Hematopoietic multipotent progenitor cell treated with erythropoietin and hydrocortisone succinate and interleukin-3 and kit ligand, for 15 days (in vitro differentiated cells): ENCODE measurements around the gene HUNK.
"Not testable (repeated sequence)": the region's sequence is repeated elsewhere in the genome, so short reads cannot be mapped to it uniquely, and the experiment has no call there.

Experiments used
- DNase-seq: peaks from one replicate; pipeline ENCODE4 v3.0.0-alpha.2; 2015; ENCODE audit warnings: low spot score

Gene HUNK

DNA sequence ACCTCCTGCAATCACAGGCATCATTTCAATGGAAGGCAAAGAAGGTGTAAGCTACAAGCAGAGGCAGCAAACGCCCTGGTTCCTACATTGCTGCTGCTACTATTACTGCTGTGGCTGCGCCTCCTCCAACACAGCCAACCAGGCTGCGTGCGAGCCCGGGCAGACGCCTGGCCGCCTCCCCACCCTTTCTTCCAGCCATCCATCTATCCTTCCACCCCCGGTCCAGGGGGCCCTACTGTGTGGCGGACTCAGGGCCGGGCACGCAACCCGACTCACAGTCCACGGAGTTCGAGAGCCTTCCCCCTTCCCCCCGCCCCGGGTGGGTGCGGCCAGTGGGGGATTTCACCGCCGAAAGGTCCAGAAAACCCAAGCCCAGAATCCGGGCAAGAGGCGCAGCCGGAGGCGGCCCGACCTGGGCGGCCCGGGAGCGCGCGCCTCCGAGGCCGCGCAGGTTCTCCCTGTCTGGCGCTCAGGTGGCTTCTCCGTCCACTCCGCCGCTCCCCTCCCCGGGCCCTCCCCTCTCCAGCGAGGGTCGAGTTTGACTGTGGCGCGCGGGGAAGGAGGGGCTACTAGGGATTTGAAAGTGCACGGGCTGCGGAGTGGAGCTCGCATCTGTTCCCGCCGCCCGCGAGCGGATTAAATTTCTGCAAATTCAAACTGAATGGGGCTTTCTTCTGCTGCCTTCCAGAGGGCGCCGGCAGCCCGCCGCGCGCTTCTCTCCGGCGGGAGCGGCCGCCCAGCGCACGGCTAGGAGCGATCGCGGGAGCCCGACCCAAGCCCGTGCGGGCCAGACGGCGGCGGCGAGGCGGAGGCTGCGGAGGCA, at the start of gene HUNK:
HUNK (plus strand) TSS at position 569 of the 823 bp plus-strand sequence. CDS start 655 bp downstream, outside the sequence.
- no peak for DNase-seq

DNA sequence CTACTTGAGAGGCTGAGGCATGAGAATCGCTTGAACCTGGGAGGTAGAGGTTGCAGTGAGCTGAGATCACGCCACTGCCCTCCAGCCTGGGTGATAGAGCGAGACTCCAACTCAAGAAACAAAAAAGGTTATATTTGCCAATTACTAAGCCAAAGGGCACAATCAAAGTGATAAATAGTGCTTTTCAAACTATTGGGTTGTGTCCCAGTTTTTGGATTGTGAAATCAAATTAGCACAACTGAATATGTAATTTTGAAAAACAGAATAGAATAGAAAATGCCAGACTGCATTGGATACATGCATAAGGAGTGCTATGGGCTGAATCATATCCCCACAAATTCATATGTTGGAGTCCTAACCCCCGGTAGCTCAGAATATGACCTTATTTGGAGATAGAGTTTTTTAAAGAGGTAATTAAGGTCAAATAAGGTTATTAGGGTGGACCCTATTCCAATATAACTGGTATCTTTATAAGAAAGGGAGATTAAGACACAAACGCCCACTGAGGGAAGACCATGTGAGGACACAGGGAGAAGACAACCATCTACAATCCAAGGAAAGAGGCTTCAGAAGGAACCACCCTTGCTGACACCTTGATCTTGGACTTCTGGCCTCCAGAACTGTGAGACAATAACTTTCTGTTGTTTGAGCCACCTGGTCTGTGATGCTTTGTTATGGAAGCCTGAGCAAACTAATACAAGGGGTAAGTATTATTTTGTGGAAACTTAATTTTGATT, 42.9 kb upstream of the HUNK start:
- DNase-seq: no peak

DNA sequence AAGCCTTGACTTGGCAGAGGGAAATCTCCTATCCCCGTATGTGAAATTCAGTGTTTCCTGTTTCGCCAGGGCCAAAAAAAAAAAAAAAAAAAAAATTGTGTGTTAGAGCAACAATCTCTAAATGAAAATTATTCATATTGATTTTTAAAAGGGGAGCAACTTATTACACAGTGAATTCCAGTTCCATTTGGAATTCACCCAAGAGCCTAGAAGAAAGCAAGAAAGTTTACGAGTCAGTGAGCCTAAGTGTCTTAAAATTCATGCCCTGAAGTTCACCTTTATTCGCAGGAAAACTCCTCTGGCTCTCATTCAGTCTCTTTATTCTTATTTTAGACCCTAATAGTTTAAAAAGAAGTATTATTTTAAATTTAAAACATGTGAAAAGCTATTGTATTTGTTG, 42.1 kb upstream of the HUNK start:
- DNase-seq: no peak

DNA sequence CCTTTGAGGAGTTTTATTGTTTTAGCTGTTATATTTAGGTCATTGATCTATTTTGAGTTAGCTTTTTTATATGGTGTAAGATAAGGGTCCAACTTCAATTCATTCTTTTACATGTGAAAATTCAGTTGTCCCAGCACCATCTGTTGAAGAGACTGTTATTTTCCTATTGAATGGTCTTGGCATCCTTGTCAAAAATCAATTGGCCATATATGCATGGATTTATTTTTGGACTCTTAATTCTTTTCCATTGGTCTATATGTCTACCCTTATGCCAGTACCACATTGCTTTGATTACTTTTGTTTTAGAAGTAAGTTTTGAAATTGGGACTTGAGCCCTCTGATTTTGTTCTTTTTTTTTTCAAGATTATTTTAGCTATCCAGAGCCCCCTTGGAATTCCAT, 35.8 kb upstream of the HUNK start:
- DNase-seq: no peak

DNA sequence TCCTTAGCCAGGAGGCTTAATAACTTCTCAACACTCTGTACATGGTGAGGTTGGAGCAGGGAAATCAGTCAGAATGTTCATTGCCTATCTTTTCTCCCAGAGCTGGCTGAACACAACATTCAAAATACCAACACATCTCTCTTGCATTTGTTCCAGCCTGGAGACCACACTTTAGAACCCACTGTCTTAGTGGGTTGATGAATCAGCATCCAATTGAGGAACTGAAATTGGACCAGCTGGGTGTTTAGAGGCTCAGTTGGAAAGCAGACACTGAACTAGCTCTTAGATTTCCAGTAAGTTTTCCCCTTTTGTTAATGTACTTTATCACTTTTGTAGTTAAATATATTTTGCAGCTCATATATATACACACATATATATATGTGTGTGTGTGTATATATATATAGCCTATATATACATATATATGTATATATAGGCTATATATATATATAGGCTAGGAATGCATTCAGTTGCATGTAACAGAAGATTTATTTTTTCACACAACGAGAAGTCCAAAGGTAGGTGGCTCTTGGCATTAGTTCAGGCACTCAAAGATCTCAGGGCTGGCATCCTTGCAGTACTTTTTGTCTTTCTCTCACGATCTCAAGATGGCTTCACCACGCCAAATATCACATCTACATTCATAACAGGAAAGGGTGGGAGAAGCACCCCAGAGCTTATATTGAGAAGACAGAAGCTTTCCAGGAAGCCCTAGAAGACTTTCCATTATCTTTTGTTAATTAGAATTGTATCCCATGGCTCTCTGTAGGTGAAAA, 35.0 kb upstream of the HUNK start:
- DNase-seq: no peak

DNA sequence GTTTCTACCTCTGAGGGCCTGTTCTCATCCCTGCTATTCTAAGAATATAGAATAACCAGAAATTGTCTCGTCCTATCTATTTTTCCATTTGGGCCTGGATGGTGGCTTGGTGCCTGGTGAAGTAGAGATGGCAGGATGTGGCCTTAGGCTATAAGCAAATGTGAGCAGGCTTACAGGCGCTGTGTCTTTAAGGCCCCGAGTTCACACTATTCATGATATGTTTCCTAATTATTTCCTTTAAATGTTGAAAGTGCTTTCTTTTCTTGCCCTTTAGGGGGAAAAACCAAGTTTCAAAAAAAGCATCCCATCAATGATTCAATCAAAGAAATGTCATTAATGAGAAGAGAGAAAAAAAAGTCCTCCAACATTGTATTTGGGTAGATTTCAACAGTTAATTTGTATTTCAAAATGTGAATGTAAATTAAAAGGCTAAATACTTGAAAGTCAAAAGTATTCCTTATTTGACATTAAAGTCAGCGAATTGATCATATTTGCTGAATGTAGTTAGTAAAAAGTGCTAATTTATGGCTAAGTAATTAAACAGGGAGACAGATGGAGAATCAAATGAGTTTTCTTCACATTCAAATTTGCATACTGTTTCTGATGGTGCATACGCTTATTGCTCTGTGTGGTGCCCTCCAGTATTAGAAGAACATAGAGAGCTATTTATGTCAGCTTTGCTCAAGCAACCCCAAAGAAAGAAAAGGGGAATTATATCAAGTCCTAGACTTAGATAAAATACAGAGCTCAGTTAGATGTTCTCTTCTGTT, 34.0 kb upstream of the HUNK start:
- no peak for DNase-seq

DNA sequence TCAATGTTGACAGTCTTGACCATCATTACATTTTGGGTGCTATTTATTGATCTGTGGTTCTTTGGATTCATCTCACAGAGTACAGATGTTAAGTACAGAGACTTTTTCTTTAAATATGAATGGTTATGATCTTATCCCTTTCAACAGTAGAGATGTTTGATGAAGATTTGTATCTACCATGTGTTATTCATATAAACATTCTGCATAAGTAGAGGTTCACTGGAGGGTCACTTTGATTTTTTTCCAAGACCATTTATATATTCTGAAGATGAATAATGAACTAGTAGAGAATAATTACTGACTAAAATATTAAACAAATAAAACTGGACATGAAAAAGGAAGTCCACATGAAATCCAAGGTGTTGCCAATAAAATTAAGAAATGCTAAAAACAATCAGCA, 28.6 kb upstream of the HUNK start:
- no peak for DNase-seq

DNA sequence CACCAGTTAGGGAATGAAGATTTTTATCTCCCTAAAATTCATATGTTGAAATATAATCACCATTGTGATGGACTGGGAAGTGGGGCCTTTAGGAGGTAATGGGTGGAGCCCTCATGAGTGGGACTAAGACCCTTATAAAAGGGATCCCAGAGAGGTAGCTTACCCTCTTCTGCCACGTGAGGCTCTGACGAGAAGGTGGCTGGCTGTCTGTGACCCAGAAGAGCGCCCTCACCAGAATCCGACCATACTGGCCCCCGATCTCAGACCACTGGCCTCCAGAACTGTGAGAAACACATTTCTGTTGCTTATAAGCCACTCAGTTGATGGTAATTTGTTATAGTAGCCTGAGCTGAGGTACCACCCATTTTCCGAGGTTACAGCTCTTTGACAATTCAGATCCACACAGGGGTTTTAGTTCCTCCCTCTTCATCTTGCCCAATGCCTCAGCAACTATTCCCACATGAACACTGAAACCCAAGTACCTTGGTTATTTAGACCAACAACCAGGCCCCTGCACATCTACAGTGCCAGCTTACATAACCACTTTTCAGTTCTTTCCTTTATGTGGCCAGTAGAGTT, 27.6 kb upstream of the HUNK start:
- DNase-seq: no peak

DNA sequence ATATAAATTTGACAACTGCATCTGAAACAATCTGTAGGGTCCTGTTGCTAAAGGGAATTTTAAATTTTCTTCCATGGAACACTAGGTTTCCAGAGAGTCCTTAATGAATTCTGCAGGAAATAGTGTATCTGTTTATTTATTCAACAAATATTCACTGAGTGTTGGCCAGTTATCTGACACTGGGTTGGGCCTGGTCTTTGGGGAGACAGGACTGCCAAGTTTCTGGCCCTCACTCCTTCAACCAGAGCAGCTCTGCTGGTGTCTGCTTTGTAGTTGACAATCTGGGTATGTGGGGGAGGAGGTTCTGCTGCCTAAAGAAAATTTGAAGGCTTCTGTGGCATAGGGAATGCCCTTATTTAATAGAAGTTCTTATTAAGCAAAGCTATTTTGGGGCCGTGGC, 26.1 kb upstream of the HUNK start:
- DNase-seq: no peak

DNA sequence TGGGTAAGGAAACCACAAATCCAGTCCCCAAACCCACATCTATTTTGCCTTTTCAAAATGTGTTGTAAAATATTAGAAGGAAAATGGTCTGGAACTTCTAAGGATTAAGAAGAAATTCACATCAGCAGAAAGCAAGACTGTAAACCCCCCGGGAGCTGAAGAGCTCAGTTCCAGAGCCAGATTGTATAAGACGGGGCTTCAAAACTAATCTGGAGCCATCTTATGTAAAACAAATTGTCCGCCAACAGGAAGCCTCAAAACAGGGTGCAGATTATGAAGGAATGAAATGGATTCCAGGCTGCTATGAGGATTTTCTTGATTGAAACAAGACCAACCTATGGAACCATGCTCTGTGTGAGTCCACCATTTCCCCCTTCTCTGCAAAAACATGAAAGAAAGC, 25.1 kb upstream of the HUNK start:
- DNase-seq: no peak

DNA sequence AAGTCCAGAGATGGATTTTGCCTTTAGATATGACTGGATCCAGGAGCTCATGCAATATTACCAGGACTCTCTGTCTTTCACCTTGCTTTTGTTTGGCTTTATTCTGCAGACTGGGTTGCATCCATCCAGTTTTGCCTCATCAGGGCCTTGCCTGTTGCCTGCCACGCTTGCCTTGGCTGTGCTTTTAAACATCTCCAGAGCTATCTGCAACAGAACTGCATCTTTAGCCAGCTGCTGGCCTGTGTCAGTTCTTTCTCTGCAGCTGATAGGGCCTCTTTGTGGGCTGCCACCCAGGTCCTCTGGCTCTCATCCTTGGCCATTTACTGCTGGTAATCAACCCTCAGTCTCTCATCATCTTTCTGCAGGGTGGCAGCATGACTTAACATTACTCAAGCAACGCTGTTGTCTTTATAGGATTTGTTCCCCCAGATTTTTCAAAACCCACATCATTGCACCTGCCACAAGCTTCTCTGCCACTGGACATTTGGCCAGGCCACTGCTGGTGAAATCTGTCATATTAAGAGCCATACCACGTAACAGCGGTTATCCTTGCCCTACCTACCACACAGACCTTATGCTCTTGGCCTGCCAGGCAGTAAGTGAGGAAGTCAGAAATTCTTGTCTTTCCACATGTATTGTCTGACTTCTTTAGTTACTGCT, 24.4 kb upstream of the HUNK start:
- no peak for DNase-seq

DNA sequence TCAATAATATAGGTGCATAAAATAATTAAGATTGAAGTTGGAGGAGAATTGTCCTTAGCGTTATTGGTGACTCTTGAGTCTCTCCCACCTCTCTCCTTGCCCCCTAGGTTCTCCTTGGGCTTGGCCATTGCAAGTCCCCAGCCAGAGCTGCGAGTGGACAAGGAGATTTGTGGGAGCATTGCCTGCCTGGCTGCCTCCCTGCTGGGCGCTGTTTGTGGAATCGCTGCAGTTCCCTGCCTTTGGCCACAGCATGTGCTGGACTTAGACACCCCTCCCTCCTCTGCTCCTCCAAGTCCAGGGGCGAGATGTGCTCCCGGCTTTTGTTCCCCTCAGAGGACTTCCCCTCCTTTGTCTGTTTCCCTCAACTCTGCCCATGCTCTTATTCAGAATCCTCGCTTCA, 21.9 kb upstream of the HUNK start:
- no peak for DNase-seq

DNA sequence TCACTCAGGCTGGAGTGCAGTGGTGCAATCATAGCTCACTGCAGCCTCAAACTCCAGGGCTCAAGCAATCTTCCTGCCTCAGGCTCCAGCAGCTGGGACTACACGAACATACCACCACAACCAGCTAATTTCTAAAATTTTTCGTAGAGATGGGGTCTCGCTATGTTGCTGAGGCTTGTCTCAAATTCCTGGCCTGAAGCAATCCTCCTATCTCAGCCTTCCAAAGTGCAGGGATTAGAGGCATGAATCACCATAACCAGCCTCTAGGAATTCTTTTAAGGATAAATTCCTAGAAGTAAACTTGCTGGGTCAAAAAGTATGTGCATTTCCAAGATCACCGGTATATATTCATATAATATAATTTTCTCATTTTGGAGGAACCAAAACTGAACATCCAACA, 17.6 kb upstream of the HUNK start:
- DNase-seq: no peak

DNA sequence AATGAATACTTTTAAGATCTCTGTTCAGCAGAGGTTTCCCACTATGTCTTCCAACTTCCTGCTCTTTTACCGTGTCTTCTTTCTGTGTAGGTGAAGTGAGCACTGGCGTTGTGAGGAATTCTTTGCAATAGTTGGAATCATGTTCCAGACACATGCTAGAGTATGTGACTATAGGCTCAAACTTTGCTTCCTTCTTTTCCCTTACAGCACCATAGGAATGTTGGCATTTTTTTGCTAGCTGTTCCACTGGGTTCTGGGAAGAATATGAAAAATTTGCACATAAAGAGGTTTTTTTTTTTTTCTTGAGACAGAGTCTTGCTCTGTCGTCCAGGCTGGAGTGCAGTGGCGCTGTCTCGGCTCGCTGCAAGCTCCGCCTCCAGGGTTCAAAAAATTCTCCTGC, 15.7 kb upstream of the HUNK start:
- DNase-seq: no peak

DNA sequence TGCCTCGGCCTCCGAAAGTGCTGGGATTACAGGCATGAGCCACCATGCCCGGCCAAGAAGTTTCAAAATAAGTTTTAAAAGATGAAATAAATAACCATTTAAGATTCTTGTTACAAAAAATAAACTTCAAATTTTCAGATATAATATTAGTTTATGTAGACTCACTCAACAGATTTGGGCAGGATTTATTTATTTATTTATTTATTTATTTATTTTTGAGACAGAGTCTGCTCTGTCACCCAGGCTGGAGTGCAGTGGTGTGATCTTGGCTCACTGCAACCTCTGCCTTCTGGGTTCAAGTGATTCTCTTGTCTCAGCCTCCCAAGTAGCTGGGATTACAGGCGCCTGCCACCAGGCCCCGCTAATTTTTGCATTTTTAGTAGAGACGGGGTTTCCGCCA, 15.2 kb upstream of the HUNK start:
- not testable (repeated sequence) for DNase-seq

DNA sequence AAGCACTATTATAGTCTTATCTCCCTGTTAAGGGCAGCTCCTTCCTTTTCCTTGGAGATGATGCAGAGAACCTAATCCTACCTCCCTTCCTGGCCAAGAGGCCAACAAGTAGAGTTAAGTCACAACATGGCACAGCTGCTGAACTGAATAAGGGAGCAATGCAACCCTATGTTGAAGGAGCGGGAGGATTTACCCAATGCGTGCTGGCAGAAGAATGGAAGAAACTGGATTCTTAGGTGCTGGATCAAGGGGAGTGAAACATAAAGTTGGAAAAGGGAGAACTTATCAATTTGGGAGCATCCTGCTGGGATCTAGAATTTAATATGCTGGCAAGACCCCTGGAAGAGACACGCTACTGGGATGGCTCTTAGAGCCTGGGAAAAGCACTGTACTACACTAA, 12.0 kb upstream of the HUNK start:
- no peak for DNase-seq

DNA sequence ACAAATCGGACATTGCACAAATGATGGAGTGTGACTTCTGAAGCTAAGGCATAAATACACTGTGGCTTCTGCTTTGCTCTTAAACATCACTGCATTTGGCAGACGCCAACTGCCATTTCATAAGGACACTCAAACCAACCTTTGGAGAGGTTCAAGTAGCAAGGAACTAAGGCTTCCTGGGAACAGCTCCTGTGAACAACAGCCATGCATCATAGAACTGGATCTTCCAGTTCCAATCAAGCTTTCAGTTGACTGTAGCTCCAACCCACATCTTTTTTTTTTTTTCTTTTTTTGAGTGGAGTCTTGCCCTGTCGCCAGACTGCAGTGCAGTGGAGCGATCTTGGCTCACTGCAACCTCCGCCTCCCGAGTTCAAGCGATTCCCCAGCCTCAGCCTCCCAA, 10.7 kb upstream of the HUNK start:
- no peak for DNase-seq

DNA sequence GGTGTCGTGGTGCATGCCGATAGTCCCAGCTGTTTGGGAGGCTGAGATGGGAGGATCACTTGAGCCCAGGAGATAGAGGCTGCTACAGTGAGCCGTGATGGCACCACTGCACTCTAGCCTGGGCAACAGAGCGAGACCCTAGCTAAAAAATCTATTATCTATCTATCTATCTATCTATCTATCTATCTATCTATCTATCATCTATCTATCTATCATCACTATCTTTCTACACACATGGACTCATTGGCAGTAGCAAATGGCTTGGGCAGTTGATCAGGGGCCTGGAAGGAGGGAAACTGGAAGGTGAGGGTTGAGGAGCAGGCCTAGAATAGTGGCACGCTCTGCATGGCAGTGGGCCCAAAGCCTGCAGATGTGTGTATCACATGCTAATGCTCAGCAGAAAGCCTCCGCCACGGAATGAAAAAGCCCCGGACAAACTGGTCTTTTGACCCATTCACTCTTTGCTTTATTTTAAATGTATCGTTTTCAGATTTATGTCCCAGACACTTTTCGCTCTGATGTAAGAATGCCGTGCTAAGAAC, 7.3 kb upstream of the HUNK start:
- DNase-seq: no peak

DNA sequence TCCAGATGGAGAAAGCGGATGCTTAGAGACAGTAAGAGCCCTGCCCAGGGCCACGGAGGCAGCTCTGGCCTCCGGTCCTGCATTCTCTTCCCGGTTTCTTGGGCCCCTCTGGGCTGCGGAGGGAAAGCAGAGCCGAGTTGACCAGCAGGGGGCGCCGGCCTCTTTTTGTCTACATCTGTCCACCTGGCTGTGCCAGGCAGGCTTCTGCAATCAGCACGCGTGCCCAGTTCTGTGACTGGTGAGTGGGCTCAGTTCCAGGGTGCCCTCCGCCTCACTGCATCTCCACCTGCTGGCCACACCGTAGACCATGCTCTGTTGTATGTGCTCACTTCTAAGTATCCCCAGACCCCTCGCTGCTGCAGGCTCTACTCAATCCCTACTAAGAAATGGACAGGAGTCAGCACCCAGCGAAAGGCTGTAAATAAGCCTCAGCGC, 6.7 kb upstream of the HUNK start:
- DNase-seq: peak; percentile 65

DNA sequence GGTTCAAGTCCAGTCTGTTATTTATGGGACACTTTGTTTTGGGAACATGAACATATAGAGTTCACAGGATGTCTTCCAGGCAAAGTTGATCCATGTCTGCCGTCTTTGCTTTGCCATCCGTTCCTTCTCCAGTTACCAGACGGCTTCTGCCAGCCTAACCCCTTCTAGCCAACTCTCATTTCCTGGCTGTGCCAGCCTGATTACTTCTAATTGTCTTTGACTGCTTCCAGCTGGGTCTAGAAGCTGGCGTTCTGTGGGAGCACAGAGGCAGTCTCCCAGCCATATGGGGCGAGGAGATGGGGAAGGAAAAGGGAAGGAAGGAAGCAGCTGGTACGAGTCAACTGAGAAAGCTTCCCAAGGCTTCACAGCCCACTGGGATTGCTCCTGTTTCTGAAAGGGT, 3.1 kb upstream of the HUNK start:
- no peak for DNase-seq
